Ovary (tissue), 9 donors: Measurements from ENCODE around the gene TMA7B. TPM values are rescaled to one million over a fixed set of nuclear protein-coding genes. Genes with fewer than 3 reads are reported as not detected.

Experiments
- DNase-seq, 5 donors: peaks; one replicate each; pipeline ENCODE4 v3.0.0-alpha.2; 2019 to 2020
- H3K27ac ChIP-seq, 2 donors: fragments of 200-600 bp; one replicate each; pipeline versions ENCODE4 v1.5.1 to v1.8.0; 2019 to 2022
- H3K27me3 ChIP-seq: fragments of 200-600 bp; one replicate; pipeline ENCODE4 v1.8.0; 2022
- H3K36me3 ChIP-seq: fragments of 200-600 bp; sonication (generic); one replicate; pipeline ENCODE4 v1.5.1; 2019
- H3K4me1 ChIP-seq: one replicate; pipeline ENCODE4 v1.8.1; 2013; ENCODE audit warnings: mild to moderate bottlenecking, moderate library complexity; ENCODE audit not compliant: insufficient read depth
- H3K4me3 ChIP-seq: fragments of 200-600 bp; sonication (generic); one replicate; pipeline ENCODE4 v1.5.1; 2017
- H3K9me3 ChIP-seq, 2 donors: fragments of 200-600 bp in 1 of 2; sonication (generic) in 1 of 2; one replicate each; pipeline versions ENCODE4 v1.5.1 to v1.8.1; 2013 to 2019; ENCODE audit warnings: mild to moderate bottlenecking in 1 of 2, moderate library complexity in 1 of 2
- EP300 ChIP-seq: sonication (generic); formaldehyde crosslinking; IDR thresholded peaks from one replicate; pipeline ENCODE4 v1.6.1; 2017; ENCODE audit warnings: antibody characterized with exemption
- POLR2A ChIP-seq: fragments of 450-650 bp; IDR thresholded peaks from one replicate; pipeline ENCODE4 v1.6.1; 2017; ENCODE audit warnings: antibody characterized with exemption, mild to moderate bottlenecking, moderate library complexity
- WGBS, 3 donors: extraction: QIAGEN DNeasy Blood & Tissue Kit in 1 of 3; methylation state at CpG; one replicate each; pipeline versions ENCODE4 v1.1.5 to v1.1.7; 2013 to 2017; 5-methylcytosine and 5-hydroxymethylcytosine counted together
- intact Hi-C, 4 donors: fragments of 100-400 bp; cut with DNase I; formaldehyde crosslinking; loops; one replicate each; pipeline versions ENCODE4 v1.11.0 to v1.15.1; 2022 to 2023
- polyA plus RNA-seq, 2 donors: library from polyadenylated mRNA; stranded (reverse); fragments of 200-250 nt in 1 of 2; fragments of 350-450 nt in 1 of 2; fragmentation: Illumina TruSeq in 1 of 2; extraction: RNeasy Lipid Tissue Mini Kit (QIAGEN cat#74804) in 1 of 2; gene quantifications; one replicate each; pipeline ENCODE4 v1.2.3, GENCODE V29; 2013 to 2014
- total RNA-seq, 7 donors: library from RNA; depleted of rRNA in 2 of 7; stranded (reverse); fragments of >200 nt in 2 of 7; fragmentation: NEBNext Ultra II Directional in 3 of 7; extraction: Animal tissue kit (Norgen Biotek cat#: 25700) in 3 of 7; gene quantifications; one replicate each; pipeline versions ENCODE4 v1.1.0 to v1.2.4, GENCODE V29; 2016 to 2023
- TF ChIP-seq, protein P1 (sequence below), 3 donors: fragments of 450-650 bp in 2 of 3; fragments of 200-600 bp in 1 of 3; IDR thresholded peaks; one replicate each; pipeline versions ENCODE4 v1.5.1 to v1.8.0; 2016 to 2022; ENCODE audit warnings: antibody characterized with exemption in 3 of 3, mild to moderate bottlenecking in 1 of 3
- donor health status: DM: no; HTN: no; CAD: no; lungs with moderate emphysema.
- donor health status: DM: no; HTN: no; CAD: no.
- donor health status: Bipolar disorder and iron deficiency.
- donor health status: DM: yes; HTN: yes; CAD: no.
- donor health status: DM: no; HTN: no; CAD: no.
- donor health status: DM: yes; HTN: yes; CAD: no.

Gene TMA7B
- total and polyA plus RNA-seq, 9 donors, result not detected

GRCh38 chr22:39995393-39996252, 35.4 kb downstream of the TMA7B start:
- intact Hi-C loops, result no loop called here
- Histone ChIP-seq H3K36me3 (no peaks in the 10 kb centered on the region), H3K27ac (no peak overlapping the region), H3K27me3 (no peaks in the 10 kb centered on the region), H3K4me3 (peak overlapping the region; percentile 25), H3K4me1 (no peaks in the 10 kb centered on the region), H3K9me3 (no peaks in the 10 kb centered on the region)
- peak in 2 of 5 donors; percentile 18 to 40 for DNase-seq
- TF ChIP-seq, protein P1, sequence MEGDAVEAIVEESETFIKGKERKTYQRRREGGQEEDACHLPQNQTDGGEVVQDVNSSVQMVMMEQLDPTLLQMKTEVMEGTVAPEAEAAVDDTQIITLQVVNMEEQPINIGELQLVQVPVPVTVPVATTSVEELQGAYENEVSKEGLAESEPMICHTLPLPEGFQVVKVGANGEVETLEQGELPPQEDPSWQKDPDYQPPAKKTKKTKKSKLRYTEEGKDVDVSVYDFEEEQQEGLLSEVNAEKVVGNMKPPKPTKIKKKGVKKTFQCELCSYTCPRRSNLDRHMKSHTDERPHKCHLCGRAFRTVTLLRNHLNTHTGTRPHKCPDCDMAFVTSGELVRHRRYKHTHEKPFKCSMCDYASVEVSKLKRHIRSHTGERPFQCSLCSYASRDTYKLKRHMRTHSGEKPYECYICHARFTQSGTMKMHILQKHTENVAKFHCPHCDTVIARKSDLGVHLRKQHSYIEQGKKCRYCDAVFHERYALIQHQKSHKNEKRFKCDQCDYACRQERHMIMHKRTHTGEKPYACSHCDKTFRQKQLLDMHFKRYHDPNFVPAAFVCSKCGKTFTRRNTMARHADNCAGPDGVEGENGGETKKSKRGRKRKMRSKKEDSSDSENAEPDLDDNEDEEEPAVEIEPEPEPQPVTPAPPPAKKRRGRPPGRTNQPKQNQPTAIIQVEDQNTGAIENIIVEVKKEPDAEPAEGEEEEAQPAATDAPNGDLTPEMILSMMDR (IDR thresholded peaks at IDR 0.05), result no peak
- 77 to 78% (median 77%) methylated on average over 35 of the region's 35 CpGs for WGBS, 3 donors

- intact Hi-C loops, result no loop called here
- DNase-seq, result no peak
- Histone ChIP-seq H3K4me1 (no peaks in the 10 kb centered on the region), H3K9me3 (no peaks in the 10 kb centered on the region), H3K4me3 (no peak overlapping the region), H3K27ac (no peak overlapping the region), H3K36me3 (no peaks in the 10 kb centered on the region), H3K27me3 (no peaks in the 10 kb centered on the region)
- TF ChIP-seq, protein P1 (IDR thresholded peaks at IDR 0.05), result no peak
- TF ChIP-seq POLR2A (no peak), EP300 (no peak)
- 73 to 78% (median 75%) methylated on average over 3 of the region's 3 CpGs for WGBS, 3 donors
These were observed 36.5 kb downstream of the TMA7B start for GRCh38 chr22:39996732-39997131.

- no peak for DNase-seq
- Histone ChIP-seq H3K4me3 (no peak overlapping the region), H3K4me1 (no peaks in the 10 kb centered on the region), H3K27me3 (no peaks in the 10 kb centered on the region), H3K27ac (no peak overlapping the region), H3K9me3 (no peaks in the 10 kb centered on the region), H3K36me3 (no peaks in the 10 kb centered on the region)
- intact Hi-C loops, result no loop called here
- 80 to 93% (median 87%) methylated on average over 3 of the region's 3 CpGs for WGBS, 3 donors
- TF ChIP-seq, protein P1 (IDR thresholded peaks at IDR 0.05), result no peak
- no peak for TF ChIP-seq EP300
- no peak for TF ChIP-seq POLR2A
These were observed 37.2 kb downstream of the TMA7B start for GRCh38 chr22:39997421-39997820.

DNA sequence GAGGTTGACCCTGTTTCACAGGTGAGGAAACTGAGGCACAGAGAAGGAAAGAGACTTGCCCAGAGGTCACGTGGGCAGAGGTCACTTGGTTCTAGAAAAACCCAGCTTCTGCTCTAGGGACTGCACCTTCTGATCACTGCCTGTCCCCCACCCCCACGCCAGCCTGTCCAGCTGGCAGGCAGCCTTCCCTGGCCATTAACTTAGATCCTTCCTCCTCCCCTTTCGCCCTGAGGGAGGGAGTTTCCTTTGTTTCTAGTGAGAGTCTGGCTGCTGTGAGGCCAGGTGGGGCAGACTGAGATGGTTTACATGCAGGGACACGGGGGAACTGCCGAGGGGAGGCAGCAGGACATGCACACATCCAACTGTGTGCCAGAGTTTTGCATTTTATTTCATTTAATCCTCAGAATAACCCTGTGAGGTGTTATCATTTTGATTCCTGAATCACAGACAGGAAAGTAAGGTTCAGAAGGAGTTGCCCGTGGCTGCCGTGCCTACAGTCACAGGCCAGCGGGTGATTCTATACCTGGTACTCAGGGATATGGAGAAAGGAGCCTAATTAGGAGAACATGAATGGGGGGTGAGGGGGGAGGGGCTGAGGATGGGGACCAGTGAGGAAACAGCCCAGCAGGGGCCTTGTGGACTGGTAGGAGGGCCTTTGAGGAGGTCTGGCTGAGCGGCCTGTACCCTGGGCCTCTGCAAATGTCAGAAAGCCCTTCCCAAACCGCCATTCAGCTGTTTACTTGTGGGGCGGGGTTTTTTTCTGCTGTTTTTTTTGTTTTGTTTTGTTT, 37.9 kb downstream of the TMA7B start:
- Histone ChIP-seq H3K27ac (no peak overlapping the region), H3K4me3 (no peak overlapping the region), H3K9me3 (no peaks in the 10 kb centered on the region), H3K36me3 (no peaks in the 10 kb centered on the region), H3K4me1 (no peaks in the 10 kb centered on the region), H3K27me3 (no peaks in the 10 kb centered on the region)
- TF ChIP-seq EP300 (no peak), POLR2A (no peak)
- TF ChIP-seq, protein P1 (IDR thresholded peaks at IDR 0.05), result no peak
- DNase-seq, result peak in 3 of 5 donors; percentile 20 to 64 (median 30)
- WGBS, 3 donors, result 54 to 57% (median 55%) methylated on average over 11 of the region's 11 CpGs
- intact Hi-C loops, result no loop called here
